GM19043 (cell line): Measurements from ENCODE around the gene MOSPD3.

Experiments used
- ATAC-seq: cut with Tn5 transposase; IDR thresholded peaks from one replicate; pipeline ENCODE4 v1.9.1; 2021; ENCODE audit warnings: low read depth; ENCODE audit not compliant: unreplicated experiment

The MOSPD3 gene

DNA sequence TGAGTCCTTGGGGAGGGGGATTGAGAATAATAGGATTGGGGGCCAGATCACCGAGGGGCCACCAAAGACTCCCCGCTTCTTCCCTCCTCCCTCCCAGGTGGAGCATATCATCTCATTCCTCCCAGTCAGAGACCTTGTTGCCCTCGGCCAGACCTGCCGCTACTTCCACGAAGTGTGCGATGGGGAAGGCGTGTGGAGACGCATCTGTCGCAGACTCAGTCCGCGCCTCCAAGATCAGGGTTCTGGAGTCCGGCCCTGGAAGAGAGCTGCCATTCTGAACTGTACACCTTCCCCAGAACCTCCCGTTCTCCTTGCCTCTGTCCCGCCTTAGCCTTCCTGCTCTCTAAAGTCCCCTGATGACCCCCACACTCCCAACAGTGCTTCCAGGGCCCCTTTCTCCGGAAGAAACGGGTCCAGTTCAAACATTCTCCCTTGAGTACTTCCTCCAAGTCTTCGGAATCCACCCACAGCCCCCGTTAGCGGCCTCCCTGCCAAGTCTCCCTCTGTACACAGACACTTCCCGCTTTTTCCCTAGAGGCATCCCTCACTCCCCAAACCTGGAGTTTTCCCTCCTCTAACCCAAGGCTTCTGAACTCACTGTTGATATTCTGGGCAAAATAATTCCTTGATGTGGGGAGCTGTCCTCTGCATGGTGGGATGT, 22.1 kb upstream of the MOSPD3 start:
- ATAC-seq = no peak

DNA sequence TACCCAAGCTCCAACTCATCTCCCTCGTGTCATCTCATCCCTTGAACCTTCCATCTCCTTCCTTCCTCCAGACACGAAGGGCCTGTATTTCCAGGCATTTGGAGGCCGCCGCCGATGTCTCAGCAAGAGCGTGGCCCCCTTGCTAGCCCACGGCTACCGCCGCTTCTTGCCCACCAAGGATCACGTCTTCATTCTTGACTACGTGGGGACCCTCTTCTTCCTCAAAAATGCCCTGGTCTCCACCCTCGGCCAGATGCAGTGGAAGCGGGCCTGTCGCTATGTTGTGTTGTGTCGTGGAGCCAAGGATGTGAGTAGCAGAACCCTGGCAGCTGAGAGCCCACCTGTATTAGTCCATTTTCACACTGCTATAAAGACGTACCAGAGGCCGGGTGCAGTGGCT, 20.7 kb upstream of the MOSPD3 start:
- no peak for ATAC-seq

DNA sequence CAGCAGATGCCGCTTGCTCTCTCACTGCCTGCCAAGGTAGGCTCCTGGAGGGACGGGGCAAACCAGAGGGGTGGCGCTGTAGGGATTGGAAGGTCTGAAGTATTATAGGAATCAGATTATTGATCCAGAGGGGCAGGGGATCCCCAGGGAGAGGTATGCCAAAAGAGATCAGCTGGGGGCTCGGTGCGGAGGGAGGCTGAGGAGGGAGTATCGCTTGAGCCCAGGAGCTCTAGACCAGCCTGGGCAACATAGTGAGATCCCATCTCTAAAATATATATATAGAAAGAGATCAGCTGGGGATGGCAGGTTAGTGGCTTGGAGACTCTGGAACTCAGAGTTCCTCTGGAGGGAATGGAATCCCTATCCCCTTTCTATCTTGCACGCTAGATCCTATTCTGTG, 17.2 kb upstream of the MOSPD3 start:
- no peak for ATAC-seq

DNA sequence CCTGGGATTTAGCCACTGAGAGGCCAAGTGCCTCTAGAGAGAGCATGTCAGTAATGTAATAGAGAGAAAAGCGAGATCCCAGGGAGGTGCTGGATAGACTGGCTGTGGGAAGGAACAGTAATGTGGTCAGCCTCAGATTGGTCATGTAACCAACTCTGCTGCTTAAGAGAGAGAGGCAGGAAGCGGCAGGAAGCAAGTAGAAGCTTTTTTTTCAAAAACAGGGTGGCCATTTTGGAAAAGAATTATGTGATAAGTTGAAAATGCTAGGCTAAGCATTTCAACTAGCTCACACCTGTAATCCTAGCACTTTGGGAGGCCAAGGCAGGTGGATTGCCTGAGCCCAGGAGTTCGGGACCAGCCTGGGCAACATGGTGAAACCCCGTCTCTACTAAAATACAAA, 13.9 kb upstream of the MOSPD3 start:
- no peak for ATAC-seq

DNA sequence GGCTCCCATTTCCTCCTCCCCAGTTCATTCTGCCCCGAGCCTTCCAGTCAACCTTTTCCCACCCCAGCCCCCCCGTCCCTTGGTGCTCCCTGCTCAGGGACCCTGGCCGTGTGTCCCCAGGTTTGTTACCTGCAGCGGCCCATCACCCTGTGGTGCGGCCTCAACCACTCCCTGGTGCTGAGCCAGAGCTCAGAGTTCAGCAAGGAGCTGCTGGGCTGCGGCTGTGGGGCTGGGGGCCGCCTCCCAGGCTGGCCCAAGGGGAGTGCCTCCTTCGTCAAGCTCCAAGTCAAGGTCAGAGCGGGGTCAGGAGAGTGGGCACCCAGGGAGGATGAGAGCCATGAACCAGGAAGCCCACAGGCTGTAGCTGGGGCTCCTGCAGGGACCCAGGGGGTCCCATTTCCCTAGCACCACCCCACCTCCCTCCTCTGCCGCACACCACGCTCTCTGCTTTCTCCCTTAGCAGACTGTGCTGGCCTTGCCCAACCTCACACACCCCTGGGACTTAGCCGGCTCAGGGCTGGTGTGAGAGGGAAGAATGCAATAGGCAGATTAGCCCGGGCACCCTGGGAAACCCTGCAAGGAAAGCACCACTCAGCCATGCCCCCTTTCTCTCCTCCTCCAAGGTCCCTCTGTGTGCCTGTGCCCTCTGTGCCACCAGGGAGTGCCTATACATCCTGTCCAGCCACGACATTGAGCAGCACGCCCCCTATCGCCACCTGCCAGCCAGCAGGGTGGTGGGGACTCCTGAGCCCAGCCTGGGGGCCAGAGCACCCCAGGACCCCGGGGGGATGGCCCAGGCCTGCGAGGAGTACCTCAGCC, 12.2 kb upstream of the MOSPD3 start:
- no peak for ATAC-seq

DNA sequence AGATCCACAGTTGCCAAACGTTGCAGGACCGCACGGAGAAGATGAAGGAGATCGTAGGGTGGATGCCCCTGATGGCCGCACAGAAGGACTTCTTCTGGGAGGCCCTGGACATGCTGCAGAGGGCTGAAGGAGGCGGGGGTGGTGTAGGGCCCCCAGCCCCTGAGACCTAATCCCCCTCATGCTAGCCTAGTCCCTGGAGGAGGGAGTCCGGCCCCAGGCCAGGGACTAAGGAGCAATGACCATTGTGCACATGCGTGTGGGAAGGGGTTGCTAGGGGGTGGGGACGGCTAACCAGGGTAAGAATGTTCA, 11.7 kb upstream of the MOSPD3 start:
- ATAC-seq = no peak

DNA sequence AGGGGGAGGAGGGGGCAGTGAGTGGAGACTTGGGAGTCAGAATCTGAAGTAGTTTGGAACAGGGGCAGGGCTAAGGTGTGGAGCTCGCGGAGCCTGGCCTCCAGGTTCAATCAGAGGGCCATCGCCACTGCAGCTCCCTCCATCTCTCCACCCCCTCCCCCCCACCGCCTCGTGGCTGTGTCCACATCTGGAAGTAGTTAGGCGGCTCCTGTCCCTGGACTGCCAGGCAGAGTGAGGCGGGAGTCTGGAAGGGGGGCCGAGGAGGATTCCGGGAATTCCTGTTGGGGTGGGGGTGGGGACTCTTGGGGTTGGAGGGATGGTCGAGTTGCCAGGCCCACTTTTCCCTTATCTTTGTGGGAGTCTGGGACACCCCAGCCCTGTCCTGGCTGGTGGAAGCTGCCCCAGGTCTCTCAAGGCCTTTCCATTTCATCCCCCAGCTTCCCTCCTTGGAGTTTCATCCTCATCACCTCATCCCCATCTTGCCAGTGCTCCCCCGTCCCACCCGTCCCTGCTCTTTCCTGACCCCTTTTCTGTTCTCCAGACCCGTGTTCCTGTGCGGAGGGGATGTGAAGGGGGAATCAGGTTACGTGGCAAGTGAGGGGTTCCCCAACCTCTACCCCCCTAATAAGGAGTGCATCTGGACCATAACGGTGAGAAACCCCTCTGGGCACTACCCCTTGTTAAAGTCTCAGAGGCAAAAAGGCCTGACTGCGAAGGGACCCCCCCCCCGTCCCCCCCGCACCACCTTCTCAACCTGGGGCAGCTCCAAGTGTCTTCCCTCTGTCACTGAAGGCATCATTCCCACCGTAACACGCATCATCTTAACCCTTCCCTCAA, 9.2 kb upstream of the MOSPD3 start:
- no peak for ATAC-seq

DNA sequence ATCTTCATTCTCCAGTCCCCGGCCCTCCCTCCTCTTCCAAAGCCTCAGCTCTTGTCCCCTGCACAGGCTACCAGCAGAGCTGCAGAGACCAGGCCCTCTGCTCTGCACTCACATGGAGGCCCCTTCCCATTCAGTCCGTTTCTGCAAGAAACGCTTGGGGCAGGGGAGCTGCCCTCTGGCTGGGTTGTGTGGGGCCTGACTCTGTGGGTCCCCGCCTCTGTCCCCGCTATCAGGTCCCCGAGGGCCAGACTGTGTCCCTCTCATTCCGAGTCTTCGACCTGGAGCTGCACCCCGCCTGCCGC, 8.7 kb upstream of the MOSPD3 start:
- no peak for ATAC-seq

DNA sequence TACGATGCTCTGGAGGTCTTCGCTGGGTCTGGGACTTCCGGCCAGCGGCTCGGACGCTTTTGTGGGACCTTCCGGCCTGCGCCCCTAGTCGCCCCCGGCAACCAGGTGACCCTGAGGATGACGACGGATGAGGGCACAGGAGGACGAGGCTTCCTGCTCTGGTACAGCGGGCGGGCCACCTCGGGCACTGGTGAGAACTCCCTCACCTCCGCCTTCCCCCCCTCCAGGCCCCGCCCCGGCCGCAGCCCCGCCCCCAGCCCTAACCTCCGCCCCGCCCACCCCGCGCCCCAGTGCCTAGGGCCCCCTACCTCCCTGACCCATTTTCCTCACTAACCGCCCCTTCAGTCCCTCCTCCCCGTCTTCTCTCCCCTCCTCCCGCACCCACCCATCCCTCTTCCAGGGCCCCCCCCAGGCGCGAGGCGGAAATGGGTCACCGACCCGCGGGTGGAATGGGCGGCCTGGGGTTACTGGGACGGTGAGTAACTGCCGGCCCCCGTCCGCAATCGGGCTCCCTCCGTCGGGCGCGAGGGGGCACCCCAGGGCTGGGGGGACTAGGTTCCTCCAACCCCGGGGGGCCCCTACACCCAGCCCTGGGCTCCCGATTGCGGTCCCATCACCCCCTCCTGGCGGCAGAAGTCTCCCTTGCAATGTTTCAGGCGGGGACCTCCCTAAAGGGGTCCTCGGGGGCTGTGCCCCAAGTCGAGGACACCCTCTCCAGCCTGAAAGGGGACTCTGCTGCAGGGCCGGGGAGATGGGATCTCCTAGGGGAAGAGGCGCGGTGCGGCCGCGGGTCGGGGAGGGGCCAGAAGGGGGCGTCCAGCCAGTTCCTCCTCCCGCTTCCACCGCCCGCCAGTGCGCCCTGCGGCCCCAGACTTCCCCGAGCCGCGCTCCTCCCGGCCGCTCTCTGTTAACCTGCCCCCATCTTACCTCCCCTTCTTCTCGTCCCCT, 8.0 kb upstream of the MOSPD3 start:
- peak; percentile 68 for ATAC-seq

DNA sequence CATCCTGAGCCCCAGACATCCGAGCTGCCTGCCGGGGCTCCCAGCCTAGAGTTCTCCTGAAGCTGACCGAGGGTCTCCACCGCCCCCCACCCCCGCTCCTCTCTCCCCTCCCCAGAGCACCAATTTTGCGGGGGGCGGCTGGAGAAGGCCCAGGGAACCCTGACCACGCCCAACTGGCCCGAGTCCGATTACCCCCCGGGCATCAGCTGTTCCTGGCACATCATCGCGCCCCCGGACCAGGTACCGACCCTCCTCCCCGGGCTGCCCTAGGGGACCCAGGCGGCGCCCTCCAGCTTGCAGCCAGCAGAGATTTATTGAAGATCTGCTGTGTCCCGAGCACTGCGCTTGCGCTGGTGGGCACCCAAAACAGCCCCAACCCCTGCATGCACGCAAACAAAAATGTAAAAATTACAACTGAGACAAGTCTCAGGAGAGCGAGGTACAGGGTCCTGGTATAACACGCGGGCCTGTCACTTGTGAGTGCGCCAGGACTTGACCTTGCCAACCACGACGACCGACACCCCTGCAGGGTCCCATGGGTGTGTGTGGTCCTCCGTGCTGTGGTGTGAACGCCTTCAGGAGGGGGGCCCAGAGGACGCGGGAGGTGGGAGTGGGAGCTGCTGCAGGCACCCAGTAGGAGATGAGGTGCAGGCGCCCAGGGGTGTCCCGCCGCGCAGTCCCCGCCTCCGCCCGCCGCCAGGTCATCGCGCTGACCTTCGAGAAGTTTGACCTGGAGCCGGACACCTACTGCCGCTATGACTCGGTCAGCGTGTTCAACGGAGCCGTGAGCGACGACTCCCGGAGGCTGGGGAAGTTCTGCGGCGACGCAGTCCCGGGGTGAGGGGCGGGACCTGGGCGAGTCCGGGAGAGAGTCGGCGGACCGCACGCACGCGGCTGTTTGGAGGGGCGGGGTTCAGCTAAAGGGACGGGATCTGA, 7.1 kb upstream of the MOSPD3 start:
- ATAC-seq = no peak

DNA sequence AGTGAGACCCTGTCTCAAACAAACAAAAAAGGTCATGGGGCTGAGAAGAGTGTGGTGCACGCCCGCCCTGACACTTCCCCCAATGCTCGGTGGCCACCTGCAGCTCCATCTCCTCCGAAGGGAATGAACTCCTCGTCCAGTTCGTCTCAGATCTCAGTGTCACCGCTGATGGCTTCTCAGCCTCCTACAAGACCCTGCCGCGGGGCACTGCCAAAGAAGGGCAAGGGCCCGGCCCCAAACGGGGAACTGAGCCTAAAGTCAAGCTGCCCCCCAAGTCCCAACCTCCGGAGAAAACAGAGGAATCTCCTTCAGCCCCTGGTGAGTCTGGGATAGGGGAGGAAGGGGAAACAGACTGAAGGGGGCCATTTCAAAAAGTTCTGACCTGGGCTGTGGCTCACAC, 6.0 kb upstream of the MOSPD3 start:
- ATAC-seq = no peak

DNA sequence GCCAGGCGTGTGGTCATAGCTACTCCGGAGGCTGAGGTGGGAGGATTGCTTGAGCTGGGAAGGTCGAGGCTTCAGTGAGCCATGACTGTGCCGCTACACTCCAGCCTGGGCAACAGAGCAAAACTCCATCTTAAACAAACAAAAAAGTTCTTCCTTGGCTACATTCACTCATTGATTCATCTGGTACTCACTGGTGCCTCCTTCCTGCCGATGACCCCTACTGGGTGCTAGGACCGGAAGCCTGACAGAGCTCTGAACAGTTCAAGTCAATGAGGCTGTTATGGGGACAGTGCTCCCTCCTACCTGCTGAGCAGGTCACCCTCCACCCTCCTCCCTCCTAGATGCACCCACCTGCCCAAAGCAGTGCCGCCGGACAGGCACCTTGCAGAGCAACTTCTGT, 5.2 kb upstream of the MOSPD3 start:
- ATAC-seq = no peak

DNA sequence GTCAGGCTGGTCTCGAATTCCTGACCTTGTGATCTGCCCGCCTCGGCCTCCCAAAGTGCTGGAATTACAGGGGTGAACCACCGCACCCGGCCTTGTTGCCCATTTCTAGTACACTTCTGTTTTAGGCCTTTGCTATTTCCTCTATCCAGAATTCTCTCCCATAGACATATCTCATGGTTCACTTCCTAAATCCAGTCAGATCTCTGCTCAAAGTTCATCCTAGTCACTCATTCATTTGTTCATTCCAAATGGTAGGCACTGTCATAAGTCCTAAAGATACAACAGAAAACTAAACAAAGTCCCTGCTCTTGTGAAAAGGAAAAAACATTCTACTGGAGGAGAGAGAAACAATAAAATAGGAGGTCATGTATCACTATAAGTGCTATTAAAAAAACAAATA, 2.4 kb upstream of the MOSPD3 start:
- no peak for ATAC-seq

DNA sequence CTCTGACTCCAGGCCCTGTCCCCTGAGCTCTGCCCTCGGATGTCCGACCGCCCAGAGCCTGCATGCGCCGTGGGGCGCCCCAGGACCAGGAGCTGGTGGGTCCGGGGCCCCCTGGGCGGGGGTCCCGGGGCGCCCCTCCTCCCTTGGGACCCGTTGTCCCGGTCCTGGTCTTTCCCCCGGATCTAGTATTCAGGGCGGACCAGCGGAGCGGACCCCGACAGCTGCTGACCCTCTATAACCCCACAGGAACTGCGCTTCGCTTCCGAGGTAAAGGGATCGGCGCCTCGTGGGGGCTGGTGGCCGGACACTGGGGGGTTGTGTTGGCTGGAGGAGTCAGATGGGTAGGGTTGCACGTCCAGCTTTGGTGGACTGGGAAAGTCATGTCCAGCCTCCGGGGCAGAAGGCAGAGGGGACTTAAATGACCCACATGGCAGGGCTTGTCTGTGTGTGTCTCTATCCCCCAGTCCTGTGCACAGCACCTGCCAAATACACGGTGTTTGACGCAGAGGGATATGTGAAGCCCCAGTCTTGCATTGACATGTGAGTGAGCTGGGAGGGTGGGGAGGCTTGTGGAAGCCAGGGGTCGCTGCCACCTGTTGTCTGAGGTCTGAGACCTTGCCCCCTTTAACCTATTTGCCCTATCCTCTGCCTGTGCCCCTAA, 520 bp downstream of the MOSPD3 start:
- ATAC-seq = no peak

DNA sequence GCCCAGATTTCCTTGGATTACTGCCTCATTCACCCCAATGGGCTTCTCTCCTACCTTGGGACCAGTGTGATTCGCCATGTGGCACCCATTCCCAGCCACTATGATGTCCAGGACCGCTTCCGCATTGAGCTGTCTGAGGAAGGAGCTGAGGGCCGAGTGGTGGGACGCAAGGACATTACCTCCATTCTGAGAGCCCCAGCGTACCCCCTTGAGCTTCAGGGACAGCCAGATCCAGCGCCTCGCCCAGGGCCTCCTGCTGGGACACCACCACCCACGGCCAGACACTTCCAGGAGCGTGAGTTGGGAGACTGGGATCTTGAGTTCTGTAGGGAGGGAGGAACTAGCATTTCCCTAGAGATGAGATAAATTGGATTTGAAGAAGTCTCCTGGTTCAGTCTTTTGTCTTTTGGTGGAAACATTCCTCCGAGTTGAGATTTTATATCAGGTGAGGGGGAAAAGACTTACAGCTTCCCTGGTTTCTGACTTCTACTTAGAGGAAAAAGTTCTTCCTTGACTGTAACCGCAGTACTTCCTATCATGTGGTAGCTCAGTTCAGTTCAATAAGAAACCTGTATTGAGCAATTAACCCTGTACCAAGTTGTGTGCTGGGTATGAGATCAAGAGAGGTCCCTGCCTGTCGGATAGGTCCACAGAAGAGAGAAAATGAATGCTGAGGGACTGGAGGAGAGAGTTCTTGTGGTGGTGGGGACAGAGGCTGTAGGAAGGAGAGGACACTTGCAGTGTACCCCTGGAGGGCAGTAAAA, 1.3 kb downstream of the MOSPD3 start:
- ATAC-seq = no peak

DNA sequence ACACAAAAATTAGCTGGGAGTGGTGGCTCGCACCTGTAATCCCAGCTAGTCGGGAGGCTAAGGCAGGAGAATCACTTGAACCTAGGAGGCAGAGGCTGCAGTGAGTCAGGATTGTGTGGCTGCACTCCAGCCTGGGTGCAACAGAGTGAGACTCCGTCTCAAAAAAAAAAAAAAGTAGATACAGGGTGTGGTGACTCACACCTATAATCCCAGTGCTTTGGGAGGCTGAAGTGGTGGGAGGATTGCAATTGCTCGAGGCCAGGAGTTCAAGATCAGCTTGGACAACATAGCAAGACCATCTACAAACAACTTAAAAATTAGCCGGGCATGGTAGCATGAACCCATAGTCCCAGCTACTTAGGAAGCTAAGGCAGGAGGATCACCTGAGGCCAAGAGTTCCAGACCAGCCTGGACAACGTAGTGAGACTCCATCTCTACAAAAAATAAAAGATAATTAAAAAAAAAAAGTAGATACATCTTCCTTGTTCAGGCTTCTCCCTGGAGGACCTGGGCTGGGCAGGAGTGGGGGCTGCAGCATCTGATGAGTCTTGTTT, 2.0 kb downstream of the MOSPD3 start:
- no peak for ATAC-seq

DNA sequence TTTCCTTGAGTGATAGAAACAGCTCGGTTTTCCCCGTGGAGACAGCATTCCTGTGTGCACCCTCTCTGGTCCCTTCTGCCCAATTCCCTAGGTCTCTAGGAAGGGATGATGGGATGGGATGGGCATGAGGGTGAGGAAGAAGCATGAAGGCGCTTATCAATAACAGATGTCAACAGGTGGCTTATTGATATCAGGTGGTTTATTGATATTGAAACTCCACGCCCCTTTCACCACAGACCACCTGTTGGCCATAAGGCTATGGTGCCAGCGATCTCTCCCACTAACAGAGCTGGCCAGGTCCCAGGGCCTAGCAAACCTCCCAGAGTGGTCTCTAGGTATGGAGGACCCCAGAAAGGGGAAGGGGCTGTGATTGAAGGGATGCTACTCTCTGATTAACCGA, 7.9 kb downstream of the MOSPD3 start:
- ATAC-seq = no peak

DNA sequence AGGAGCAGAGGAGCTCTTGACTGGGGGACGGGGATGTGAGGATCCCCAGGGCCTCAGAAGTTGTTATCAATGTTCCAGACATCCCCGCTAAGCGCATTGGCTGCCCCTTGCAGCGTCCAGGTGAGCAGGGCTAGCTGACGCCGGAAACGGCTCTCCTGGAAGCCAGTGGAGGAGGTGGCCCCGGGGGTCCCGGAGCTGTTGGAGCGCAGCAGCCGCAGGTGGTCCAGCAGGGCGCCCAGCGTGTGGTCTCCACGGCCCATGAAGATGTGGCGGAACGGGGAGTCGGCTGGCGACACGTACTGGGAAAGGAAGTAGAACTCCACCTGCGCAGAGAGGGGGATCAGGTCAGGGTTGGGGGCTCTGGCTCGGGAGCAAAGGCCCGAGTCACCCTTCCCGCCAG, 8.5 kb downstream of the MOSPD3 start:
- no peak for ATAC-seq
